SK-N-SH (cell line): Measurements from ENCODE around the gene SLC17A3. TPM values are rescaled to one million over a fixed set of nuclear protein-coding genes. Genes with fewer than 3 reads are reported as not detected.

Source experiments
- CTCF ChIA-PET: fragments of 300-600, 350-600 bp; formaldehyde crosslinking; extraction: SDS; loops from one replicate; lab custom pipeline; 2021; lab: Yijun Ruan, JAX
- POLR2A ChIA-PET: fragments of 350-600 bp; sonication (Branson Sonifier 250); formaldehyde crosslinking; extraction: SDS; loops from one replicate; lab custom pipeline; 2020; ENCODE audit warnings: antibody characterized with exemption, inconsistent platforms; lab: Yijun Ruan, JAX
- DNase-seq: peaks from one replicate; pipeline ENCODE4 v3.0.0; 2012
- H2AFZ ChIP-seq: fragments of 200-600 bp; sonication (generic); 2 replicates; pipeline ENCODE4 v1.8.1; 2016; ENCODE audit warnings: antibody characterized with exemption, mild to moderate bottlenecking, low read depth
- H3F3A ChIP-seq: fragments of 200-600 bp; sonication (generic); replicated peaks from 2 replicates; pipeline ENCODE3; 2016; ENCODE audit warnings: antibody characterized with exemption, mild to moderate bottlenecking; ENCODE audit not compliant: insufficient read depth
- H3K27ac ChIP-seq, 2 experiments: fragments of 200-500 bp in 1 of 2; fragments of 200-600 bp in 1 of 2; sonication (Bioruptor generic) in 1 of 2; sonication (generic), shearing (Covaris generic) in 1 of 2; 2 replicates each; pipeline versions ENCODE4 v1.5.1 to v1.6.1; 2014 to 2016; ENCODE audit warnings: low read depth in 2 of 2, inconsistent platforms in 1 of 2, low read length in 1 of 2, mild to moderate bottlenecking in 1 of 2, mixed read lengths in 1 of 2
- H3K27me3 ChIP-seq: fragments of 200-600 bp; sonication (generic), shearing (Covaris generic); 2 replicates; pipeline ENCODE4 v1.6.1; 2016; ENCODE audit warnings: mixed run types; ENCODE audit not compliant: insufficient read depth
- H3K36me3 ChIP-seq, 2 experiments: fragments of 200-500 bp in 1 of 2; fragments of 200-600 bp in 1 of 2; sonication (Bioruptor generic) in 1 of 2; sonication (generic) in 1 of 2; replicated peaks in 1 of 2; 2 replicates each; pipeline versions ENCODE3 to v1.5.1; 2014 to 2016; ENCODE audit warnings: low read length in 1 of 2, mild to moderate bottlenecking in 1 of 2; ENCODE audit not compliant: insufficient read depth in 2 of 2, control insufficient read depth in 1 of 2
- H3K4me1 ChIP-seq, 2 experiments: fragments of 200-500 bp in 1 of 2; fragments of 200-600 bp in 1 of 2; sonication (Bioruptor generic) in 1 of 2; sonication (generic), shearing (Covaris generic) in 1 of 2; 2 replicates each; pipeline versions ENCODE4 v1.5.1 to v1.6.1; 2014 to 2016; ENCODE audit warnings: low read depth in 1 of 2, low read length in 1 of 2, mixed run types in 1 of 2; ENCODE audit not compliant: insufficient read depth in 2 of 2, control insufficient read depth in 1 of 2
- H3K4me2 ChIP-seq: fragments of 200-600 bp; sonication (generic), shearing (Covaris generic); 2 replicates; pipeline ENCODE4 v1.6.1; 2017; ENCODE audit warnings: mixed run types
- H3K4me3 ChIP-seq, 2 experiments: fragments of 200-500 bp in 1 of 2; fragments of 200-600 bp in 1 of 2; sonication (Bioruptor generic) in 1 of 2; sonication (generic), shearing (Covaris generic) in 1 of 2; 2 replicates each; pipeline versions ENCODE4 v1.5.1 to v1.8.1; 2014 to 2016; ENCODE audit warnings: low read depth in 2 of 2, inconsistent platforms in 1 of 2, low read length in 1 of 2, mild to moderate bottlenecking in 1 of 2, mixed read lengths in 1 of 2, moderate library complexity in 1 of 2
- H3K79me2 ChIP-seq: fragments of 200-600 bp; sonication (generic); 2 replicates; pipeline ENCODE4 v1.8.1; 2017; ENCODE audit warnings: mild to moderate bottlenecking; ENCODE audit not compliant: insufficient read depth
- H3K9ac ChIP-seq: fragments of 200-600 bp; sonication (generic); 2 replicates; pipeline ENCODE4 v1.6.1; 2017; ENCODE audit warnings: mixed run types
- H3K9me2 ChIP-seq: fragments of 200-600 bp; sonication (generic); 2 replicates; pipeline ENCODE4 v1.6.1; 2017; ENCODE audit warnings: mixed run types
- H3K9me3 ChIP-seq: fragments of 200-600 bp; sonication (generic); 2 replicates; pipeline ENCODE4 v1.6.1; 2017; ENCODE audit warnings: mixed run types, mild to moderate bottlenecking, moderate library complexity
- H4K20me1 ChIP-seq: fragments of 200-600 bp; sonication (generic); 2 replicates; pipeline ENCODE4 v1.6.1; 2017; ENCODE audit warnings: mild to moderate bottlenecking, mixed run types; ENCODE audit not compliant: insufficient read depth
- EP300 ChIP-seq, 2 experiments: IDR thresholded peaks; 2 replicates each; pipeline versions ENCODE4 v1.4.0 to v1.6.1; 2012; ENCODE audit warnings: borderline replicate concordance in 1 of 2, low read depth in 1 of 2, low read length in 1 of 2
- EZH2phosphoT487 ChIP-seq: fragments of 200-600 bp; sonication (generic); IDR thresholded peaks from 2 replicates; pipeline ENCODE4 v1.6.1; 2017; ENCODE audit warnings: low read depth, mixed run types, mild to moderate bottlenecking, antibody characterized with exemption, moderate library complexity, borderline replicate concordance
- FOXJ3 ChIP-seq: sonication (generic); formaldehyde crosslinking; IDR thresholded peaks from 2 replicates; pipeline ENCODE4 v1.5.1; 2020; ENCODE audit warnings: mild to moderate bottlenecking, missing genetic modification reagents
- FOXM1 ChIP-seq: IDR thresholded peaks from 2 replicates; pipeline ENCODE4 v1.4.0; 2012; ENCODE audit warnings: low read depth, mild to moderate bottlenecking
- JUND ChIP-seq: IDR thresholded peaks from 2 replicates; pipeline ENCODE4 v1.4.0; 2012
- MEF2A ChIP-seq: IDR thresholded peaks from 2 replicates; pipeline ENCODE4 v1.4.0; 2012; ENCODE audit warnings: low read depth, borderline replicate concordance
- MXI1 ChIP-seq: IDR thresholded peaks from 2 replicates; pipeline ENCODE4 v1.6.1; 2012; ENCODE audit warnings: mild to moderate bottlenecking, low read depth, low read length, improper control_type of control experiment
- NRF1 ChIP-seq: IDR thresholded peaks from 2 replicates; pipeline ENCODE4 v1.6.1; 2012; ENCODE audit warnings: low read depth, mild to moderate bottlenecking, low read length
- POLR2AphosphoS5 ChIP-seq: IDR thresholded peaks from 2 replicates; pipeline ENCODE4 v1.6.1; 2012; ENCODE audit warnings: low read depth, low read length
- RCOR1 ChIP-seq: fragments of 150-350 bp; IDR thresholded peaks from 2 replicates; pipeline ENCODE4 v1.6.1; 2017; ENCODE audit warnings: antibody characterized with exemption, low read length
- RXRA ChIP-seq: IDR thresholded peaks from 2 replicates; pipeline ENCODE4 v1.4.0; 2012; ENCODE audit warnings: low read depth, mild to moderate bottlenecking, borderline replicate concordance
- SMC3 ChIP-seq: IDR thresholded peaks from 2 replicates; pipeline ENCODE4 v1.6.1; 2012; ENCODE audit warnings: low read depth, low read length, improper control_type of control experiment
- TEAD4 ChIP-seq: IDR thresholded peaks from 2 replicates; pipeline ENCODE4 v1.4.0; 2012; ENCODE audit warnings: mild to moderate bottlenecking, borderline replicate concordance; ENCODE audit not compliant: insufficient read depth
- YY1 ChIP-seq: IDR thresholded peaks from 2 replicates; pipeline ENCODE4 v1.4.0; 2012; ENCODE audit warnings: low read depth, mild to moderate bottlenecking
- WGBS: methylation state at CpG from one replicate; pipeline ENCODE4 v1.1.6; 2017; ENCODE audit warnings: low lambda C conversion rate; 5-methylcytosine and 5-hydroxymethylcytosine counted together
- polyA plus RNA-seq, 3 experiments: library from polyadenylated mRNA; depleted of rRNA; stranded (reverse); fragments of >200 nt; gene quantifications; 2 replicates each; pipeline ENCODE4 v1.2.3, GENCODE V29; 2012
- TF ChIP-seq, protein P1 (sequence below): IDR thresholded peaks from 2 replicates; pipeline ENCODE4 v1.4.0; 2012; ENCODE audit warnings: low read depth
- TF ChIP-seq, protein P2 (sequence below): IDR thresholded peaks from 2 replicates; pipeline ENCODE4 v1.4.0; 2012; ENCODE audit warnings: low read depth, borderline replicate concordance
- TF ChIP-seq, protein P3 (sequence below): fragments of 200-600 bp; sonication (generic); IDR thresholded peaks from 2 replicates; pipeline ENCODE4 v1.6.1; 2017; ENCODE audit warnings: antibody characterized with exemption, mild to moderate bottlenecking, moderate library complexity

The SLC17A3 gene
- polyA plus RNA-seq, 1 of the 3 experiments (the other 2 are of a cell fraction) = not detected

DNA sequence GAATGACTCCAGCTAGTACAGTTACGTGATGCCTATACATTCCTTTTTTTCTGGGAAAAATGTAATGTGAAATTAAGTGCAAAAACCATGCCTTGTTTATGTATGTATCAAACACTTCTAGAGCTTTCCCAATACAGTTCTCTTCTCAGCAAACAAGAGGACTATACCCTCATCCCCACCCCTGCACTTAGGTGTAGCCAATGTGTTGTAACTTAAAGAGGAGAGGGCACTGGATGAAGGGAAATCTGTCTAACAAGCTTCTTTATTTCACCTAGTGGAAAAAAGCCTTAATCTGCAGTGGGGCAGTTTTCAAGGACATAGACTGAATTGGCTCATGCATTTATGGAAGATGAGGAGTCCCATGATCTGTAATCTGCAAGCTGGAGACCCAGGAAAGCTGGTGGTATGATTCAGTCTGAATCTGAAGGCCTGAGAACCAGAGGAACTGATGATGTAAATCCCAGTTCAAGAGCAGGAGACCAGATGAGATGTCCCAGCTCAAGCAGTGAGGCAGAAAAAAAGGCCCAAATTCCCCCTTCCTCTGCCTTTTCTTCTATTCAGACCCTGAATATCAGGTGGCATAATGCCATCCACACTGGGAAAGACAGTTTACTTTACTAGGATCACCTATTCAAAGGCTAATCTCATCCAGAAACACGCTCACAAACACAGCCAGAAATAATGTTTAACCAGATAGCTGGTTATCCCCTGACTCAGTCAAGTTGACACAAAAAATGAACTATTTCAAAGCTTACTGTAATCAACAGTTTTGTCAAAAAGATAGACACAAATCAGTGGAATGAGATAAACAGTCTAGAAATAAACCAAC lies 25.8 kb upstream of the SLC17A3 start:
- Histone ChIP-seq H3K36me3 (no peaks in the 10 kb centered on the region), H2AFZ (no peak overlapping the region), H3K9me2 (no peaks in the 10 kb centered on the region), H4K20me1 (no peaks in the 10 kb centered on the region), H3F3A (no peaks in the 10 kb centered on the region), H3K27me3 (no peaks in the 10 kb centered on the region), H3K79me2 (no peaks in the 10 kb centered on the region), H3K9me3 (no peaks in the 10 kb centered on the region), H3K27ac (no peak overlapping the region), H3K4me3 (no peak overlapping the region), H3K4me1 (no peaks in the 10 kb centered on the region), H3K4me2 (no peak overlapping the region), H3K9ac (no peak overlapping the region)
- WGBS = 27% methylated on average over 2 of the region's 2 CpGs
- TF ChIP-seq MEF2A (no peak), YY1 (no peak), EZH2phosphoT487 (no peak), TEAD4 (no peak), NRF1 (no peak), EP300 (IDR thresholded peaks at IDR 0.05; ENCODE audit: borderline replicate concordance in 1 of 2, low read depth in 1 of 2, low read length in 1 of 2) (no peak), FOXJ3 (CRISPR knock-in tag) (no peak), POLR2AphosphoS5 (no peak), FOXM1 (no peak), JUND (no peak), SMC3 (no peak), RCOR1 (no peak), RXRA (no peak), MXI1 (no peak)
- TF ChIP-seq, protein P1, sequence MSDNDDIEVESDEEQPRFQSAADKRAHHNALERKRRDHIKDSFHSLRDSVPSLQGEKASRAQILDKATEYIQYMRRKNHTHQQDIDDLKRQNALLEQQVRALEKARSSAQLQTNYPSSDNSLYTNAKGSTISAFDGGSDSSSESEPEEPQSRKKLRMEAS = no peak
- TF ChIP-seq, protein P2, sequence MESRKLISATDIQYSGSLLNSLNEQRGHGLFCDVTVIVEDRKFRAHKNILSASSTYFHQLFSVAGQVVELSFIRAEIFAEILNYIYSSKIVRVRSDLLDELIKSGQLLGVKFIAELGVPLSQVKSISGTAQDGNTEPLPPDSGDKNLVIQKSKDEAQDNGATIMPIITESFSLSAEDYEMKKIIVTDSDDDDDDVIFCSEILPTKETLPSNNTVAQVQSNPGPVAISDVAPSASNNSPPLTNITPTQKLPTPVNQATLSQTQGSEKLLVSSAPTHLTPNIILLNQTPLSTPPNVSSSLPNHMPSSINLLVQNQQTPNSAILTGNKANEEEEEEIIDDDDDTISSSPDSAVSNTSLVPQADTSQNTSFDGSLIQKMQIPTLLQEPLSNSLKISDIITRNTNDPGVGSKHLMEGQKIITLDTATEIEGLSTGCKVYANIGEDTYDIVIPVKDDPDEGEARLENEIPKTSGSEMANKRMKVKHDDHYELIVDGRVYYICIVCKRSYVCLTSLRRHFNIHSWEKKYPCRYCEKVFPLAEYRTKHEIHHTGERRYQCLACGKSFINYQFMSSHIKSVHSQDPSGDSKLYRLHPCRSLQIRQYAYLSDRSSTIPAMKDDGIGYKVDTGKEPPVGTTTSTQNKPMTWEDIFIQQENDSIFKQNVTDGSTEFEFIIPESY = no peak
- TF ChIP-seq, protein P3, sequence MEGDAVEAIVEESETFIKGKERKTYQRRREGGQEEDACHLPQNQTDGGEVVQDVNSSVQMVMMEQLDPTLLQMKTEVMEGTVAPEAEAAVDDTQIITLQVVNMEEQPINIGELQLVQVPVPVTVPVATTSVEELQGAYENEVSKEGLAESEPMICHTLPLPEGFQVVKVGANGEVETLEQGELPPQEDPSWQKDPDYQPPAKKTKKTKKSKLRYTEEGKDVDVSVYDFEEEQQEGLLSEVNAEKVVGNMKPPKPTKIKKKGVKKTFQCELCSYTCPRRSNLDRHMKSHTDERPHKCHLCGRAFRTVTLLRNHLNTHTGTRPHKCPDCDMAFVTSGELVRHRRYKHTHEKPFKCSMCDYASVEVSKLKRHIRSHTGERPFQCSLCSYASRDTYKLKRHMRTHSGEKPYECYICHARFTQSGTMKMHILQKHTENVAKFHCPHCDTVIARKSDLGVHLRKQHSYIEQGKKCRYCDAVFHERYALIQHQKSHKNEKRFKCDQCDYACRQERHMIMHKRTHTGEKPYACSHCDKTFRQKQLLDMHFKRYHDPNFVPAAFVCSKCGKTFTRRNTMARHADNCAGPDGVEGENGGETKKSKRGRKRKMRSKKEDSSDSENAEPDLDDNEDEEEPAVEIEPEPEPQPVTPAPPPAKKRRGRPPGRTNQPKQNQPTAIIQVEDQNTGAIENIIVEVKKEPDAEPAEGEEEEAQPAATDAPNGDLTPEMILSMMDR = no peak
- ChIA-PET POLR2A (no interaction called here), CTCF (interaction anchor here (1.0 to 3.2 kb wide), 8 partner anchors 8 to 634 kb away, joined by 3 to 11 read pairs (median 4); no protein-coding TSS in a partner anchor)
- no peak for DNase-seq
